Stimulated activated CD4-positive, alpha-beta T cell treated with anti-CD3 and anti-CD28 coated beads, Interleukin-12 subunit alpha, Interleukin-12 subunit beta, amount 100 ng/mL, for 24 hours (primary cell): ENCODE measurements around the gene TBXA2R.
"Not testable (repeated sequence)": the region's sequence is repeated elsewhere in the genome, so short reads cannot be mapped to it uniquely, and the experiment has no call there.

Source experiments
- DNase-seq, 2 experiments: peaks; one replicate each; pipeline ENCODE4 v3.0.0-alpha.2; 2020; ENCODE audit warnings: low read depth in 2 of 2

TBXA2R gene

GRCh38 chr19:3577723-3578344 lies 28.8 kb downstream of the TBXA2R start:
- DNase-seq, result no peak

DNA sequence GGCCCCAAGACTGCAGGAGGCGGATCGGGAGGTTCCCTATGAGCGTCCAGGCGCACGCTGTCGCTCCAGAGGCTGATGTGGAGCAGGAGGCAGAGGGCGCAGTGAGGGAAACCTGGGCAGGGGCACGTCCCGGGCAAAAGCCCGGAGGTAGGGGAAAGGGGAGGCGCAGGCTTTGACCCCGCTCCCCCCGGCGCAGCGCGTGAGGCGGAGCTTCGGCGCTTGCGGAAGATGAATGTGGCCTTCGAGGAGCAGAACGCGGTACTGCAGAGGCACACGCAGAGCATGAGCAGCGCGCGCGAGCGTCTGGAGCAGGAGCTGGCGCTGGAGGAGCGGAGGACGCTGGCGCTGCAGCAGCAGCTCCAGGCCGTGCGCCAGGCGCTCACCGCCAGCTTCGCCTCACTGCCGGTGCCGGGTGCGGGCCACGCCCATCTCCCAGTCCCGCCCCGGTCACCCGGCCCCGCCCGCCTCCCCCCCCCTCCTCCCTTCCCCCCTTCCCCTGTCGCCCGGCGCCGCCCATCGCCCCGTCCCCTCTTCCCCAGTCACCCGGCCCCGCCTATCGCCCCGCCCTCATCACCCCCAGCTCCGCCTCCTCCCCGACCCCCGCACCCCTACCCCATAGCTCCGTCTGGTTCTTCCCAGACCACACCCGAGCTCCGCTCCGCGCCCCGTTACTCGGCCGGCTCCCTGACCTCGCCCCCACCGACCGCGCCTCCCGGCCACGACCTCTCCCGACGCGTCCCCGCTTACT lies 29.8 kb downstream of the TBXA2R start:
- no peak for DNase-seq

GRCh38 chr19:3575949-3576673 lies 30.6 kb downstream of the TBXA2R start:
- DNase-seq, result no peak

DNA sequence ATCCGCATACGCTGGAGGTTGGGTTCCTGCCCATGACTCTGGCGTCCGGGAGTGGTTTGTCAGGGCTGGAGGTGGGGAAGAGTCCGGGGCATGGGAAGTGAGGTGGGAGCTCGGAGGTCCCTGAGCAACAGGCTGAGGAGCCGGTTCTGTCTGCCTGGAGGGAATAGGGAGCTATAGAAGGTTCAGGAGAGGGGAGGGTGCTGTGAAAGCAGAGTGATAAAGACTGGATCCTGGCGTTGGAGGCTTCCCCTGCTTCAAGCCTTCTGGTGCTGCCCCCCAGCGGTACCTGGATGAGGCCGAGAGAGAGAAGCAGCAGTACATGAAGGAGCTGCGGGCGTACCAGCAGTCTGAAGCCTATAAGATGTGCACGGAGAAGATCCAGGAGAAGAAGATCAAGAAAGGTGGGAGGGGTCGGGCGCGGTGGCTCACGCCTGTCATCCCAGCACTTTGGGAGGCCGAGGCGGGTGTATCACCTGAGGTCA lies 31.4 kb downstream of the TBXA2R start:
- DNase-seq, result no peak

- DNase-seq, result peak; percentile 61 to 91
Observed at GRCh38 chr19:3573858-3574637, 32.6 kb downstream of the TBXA2R start.

GRCh38 chr19:3573162-3573857 lies 33.4 kb downstream of the TBXA2R start:
- no peak for DNase-seq

DNA sequence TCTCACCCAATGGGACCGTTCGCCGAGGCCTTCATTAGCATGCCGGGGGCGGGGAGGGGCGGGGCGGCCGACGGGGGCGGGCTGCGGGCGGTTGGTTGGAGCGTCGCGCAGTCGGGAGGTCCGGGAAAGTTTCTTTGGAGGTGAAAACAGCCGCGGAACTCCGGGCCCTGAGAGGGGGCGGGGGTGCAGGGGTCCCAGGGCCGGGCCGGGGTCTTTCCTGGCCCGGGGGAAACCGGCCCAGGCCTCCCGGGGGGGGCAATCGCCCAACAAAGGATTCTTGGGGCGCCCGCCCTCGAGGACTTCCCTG lies 33.9 kb downstream of the TBXA2R start, which contains the start of gene HMG20B:
HMG20B (plus strand) TSS at position 90 of the 307 bp plus-strand sequence. CDS start 366 bp downstream, outside the sequence.
- DNase-seq, result no peak

DNA sequence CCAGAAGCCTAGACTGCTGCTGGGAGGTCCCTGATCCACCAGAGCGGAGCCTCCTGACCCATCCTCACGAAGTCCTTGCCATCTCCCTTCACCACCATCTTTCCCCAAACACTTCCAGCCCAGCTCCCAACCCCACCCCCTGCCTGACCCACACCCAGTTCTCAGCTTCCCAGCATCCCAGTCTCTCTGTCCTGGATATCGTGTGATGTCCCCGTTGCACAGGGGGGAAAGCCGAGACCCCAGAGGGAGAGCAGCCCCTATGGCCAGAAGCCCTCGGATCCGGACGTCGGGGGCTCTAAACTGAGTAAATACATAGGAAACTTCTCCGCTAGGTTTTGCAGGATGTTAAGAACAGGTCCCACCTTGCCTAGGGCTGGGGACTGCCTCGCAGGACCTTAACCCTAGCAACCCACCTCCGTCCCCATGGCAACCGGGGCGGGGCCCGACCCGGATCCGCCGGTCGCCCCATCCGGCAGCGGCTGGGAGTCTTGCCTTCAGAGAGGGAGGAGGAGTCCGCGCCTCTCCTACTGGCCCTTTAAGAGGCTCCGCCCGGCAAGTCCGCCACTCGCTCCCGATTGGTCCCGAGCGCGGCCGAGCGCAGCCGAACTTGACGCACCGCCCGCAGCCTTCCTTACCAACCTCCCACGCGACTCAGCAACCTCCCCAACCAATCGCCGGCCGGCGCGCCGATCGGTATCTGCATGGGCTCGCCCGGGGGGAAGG lies 34.4 kb downstream of the TBXA2R start:
- DNase-seq, result peak; percentile 99

GRCh38 chr19:3570606-3571011 lies 36.1 kb downstream of the TBXA2R start:
- DNase-seq, result no peak

- not testable (repeated sequence) for DNase-seq
Observed at GRCh38 chr19:3570042-3570441, 36.6 kb downstream of the TBXA2R start.

DNA sequence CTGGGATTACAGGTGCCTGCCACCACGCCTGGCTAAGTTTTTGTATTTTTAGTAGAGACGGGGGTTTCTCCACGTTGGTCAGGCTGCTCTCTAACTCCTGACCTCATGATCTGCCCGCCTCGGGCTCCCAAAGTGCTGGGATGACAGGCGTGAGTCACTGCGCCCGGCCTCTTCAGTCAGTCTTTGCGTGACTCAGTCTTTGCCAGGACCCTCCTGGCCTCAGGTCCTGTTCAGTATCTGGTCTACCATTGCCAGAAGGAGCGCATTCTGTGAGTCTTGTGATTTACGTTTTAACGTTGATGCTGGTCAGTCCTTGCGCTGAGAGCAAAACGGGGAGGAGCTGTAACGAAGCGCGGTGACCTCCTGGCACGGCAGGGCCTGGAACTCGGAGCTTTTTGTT lies 41.5 kb downstream of the TBXA2R start:
- DNase-seq, result no peak

DNA sequence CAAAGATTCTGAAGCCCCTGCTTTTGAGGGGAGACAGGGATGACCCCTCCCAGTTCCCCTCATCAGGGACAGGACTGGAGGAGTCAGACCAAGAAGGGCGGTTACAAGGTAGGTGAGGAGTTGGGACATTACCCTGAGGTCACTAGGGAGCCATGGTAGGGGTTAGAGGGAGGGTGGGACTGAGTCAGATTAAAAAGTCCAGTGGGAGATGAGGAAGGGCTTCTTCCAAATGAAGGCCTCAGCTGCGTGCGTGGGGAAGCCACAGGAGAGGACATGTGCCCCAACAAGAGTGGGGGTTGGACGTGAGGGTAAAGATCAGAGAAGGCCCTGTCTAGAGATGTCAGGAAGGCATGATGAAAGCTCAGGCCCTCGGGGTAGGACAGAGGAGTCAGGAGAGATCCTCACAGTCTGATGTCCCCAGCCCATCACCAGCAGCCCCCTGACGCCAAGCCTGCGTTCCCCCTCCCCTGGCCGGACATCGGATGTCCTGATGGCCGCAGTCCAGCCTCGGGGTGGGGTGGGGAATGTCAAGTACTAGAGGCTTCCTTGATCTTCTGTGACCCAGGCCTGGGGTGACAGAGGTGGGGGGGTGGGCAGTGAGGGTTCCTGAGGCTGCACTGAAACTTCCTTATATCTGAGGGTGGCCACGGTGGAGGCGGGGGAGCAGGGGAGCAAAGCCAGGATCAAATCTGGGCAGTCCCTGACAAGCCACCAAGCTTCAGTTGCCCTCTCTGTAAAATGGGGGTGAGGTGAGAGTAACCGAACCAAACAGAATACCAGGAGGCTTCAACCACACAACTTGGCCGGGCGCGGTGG lies 42.8 kb downstream of the TBXA2R start:
- no peak for DNase-seq

GRCh38 chr19:3557461-3558248 lies 49.0 kb downstream of the TBXA2R start, which contains the start of gene MFSD12:
TSS of gene MFSD12 (minus strand) at chr19:3557586. CDS start at chr19:3557403, 183 bp downstream.
- peak; percentile 90 to 95 for DNase-seq

- DNase-seq, result peak; percentile 41 to 52
Observed at GRCh38 chr19:3556978-3557460, 49.7 kb downstream of the TBXA2R start.

DNA sequence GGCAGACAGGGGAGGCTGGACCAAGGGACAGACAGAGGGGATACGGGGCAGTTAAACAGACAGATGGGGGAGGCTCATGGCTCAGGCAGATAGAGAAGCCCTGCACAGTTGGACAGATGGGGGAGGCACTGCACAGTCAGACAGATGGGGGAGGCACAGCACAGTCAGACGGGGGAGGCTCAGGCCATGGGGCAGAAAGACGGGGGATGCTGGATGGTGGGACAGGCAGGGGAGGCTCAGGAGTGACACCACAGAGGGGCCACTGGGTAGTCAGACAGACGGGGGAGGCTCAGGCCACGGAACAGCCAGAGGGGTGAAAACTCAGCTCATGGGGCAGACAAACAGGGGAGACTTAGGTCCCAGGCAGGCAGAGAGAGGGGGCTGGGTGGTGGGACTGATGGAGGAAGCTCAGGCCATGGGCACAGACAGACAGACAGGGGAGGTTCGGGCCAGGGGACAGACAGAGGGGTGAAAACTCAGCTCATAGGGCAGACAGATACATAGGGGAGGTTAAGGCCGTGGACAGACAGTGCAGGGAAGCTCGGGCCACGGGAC lies 50.2 kb downstream of the TBXA2R start:
- DNase-seq, result no peak

DNA sequence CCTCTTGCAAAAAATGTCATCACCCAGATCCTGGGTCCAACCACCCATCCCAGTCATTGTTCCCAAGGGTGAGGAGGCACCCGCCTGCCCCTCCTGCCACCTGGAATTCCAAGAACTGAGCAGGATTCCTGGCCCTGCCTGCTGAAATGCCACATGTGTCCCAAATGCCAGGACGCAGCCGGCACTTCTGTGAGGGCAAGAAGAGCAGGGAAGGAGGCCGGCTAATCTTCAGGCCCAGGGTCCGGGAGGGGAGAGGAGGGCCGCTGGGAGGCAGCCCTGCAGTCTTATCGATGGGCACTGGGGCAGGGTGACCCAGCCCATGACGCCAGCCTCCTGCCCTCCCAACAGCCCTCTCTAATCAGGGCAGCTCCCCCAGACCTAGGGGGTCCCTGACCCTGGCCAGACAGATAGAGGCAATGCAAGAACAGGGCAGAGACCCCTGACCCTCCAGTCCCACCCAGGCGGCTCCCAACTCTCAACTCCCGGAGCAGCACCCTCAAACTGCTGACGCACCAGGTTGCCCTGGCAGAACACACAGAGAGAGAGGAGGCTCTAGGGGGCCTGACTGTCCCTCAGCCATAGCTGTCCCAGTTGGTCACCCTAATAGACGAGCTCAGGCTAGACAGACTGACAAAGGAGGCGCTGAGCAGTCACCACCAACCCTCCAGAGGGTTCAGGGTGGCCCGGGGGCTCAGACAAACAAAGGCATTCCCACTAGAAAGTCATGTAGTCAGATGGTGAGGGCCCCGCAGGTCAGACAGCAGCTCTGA lies 50.8 kb downstream of the TBXA2R start:
- DNase-seq, result no peak

DNA sequence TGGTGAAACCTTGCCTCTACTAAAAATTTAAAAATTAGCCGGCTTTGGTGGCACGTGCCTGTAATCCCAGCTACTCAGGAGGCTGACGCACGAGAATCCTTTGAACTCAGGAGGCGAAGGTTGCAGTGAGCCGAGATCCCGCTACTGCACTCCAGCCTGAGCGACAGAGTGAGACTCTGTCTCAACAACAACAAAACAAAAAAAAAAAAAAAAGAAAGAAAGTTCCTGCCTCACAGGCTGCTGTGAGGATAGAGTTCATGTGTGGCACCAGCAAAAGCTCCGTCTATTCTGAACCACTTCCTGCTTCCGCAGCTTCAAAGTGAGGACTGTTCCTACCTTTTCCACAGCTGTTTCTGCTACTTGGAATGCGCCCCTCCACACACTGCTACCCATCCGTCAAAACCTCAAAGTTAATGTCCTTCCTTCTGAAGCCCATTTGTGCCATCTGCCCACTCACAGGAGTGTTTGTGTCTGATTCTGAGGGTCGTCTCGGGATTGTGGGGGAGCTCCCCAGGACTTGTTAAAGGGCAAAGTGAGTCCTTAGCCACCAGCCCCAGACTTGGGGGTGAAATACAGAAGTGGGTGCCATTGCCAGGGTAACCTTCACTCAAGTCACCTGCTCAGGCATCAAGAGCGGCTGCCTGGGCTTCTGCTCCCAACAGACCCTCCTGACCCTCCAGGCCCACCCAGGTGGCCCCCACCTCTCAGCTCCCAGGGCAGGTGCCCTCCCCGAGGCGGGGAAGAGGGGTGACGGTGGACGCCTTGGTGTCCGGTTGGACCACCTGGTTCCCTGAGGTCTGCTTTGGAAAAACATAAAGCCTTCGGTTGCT lies 52.2 kb downstream of the TBXA2R start:
- no peak for DNase-seq
